HepG2 (cell line): ENCODE data around the gene NSFL1C. TPM values are rescaled to one million over a fixed set of nuclear protein-coding genes. Genes with fewer than 3 reads are reported as not detected.

Experiments used
- CENPX ChIP-seq: sonication (generic); formaldehyde crosslinking; IDR thresholded peaks from 2 replicates; pipeline ENCODE4 v1.9.0; 2021; ENCODE audit warnings: mild to moderate bottlenecking, missing genetic modification reagents, moderate library complexity
- DNMT1 ChIP-seq: sonication (generic); formaldehyde crosslinking; IDR thresholded peaks from 2 replicates; pipeline ENCODE4 v1.5.1; 2020; ENCODE audit warnings: mild to moderate bottlenecking, missing genetic modification reagents
- ELF3 ChIP-seq: IDR thresholded peaks from 2 replicates; pipeline ENCODE4 v1.6.1; 2016; ENCODE audit warnings: missing genetic modification reagents, missing compliant biosample characterization
- FIP1L1 ChIP-seq: fragments of 200-400 bp; formaldehyde crosslinking; IDR thresholded peaks from 2 replicates; pipeline ENCODE4 v1.6.1; 2018; ENCODE audit warnings: low read depth, mild to moderate bottlenecking, low read length, moderate library complexity, borderline replicate concordance; ENCODE audit not compliant: insufficient read depth
- GTF3A ChIP-seq: sonication (generic); formaldehyde crosslinking; conservative IDR thresholded peaks from 2 replicates; pipeline ENCODE4 v1.4.0; 2020; ENCODE audit warnings: mild to moderate bottlenecking, missing genetic modification reagents
- MBD4 ChIP-seq: IDR thresholded peaks from 2 replicates; pipeline ENCODE4 v1.6.1; 2012; ENCODE audit warnings: low read length, inconsistent platforms, borderline replicate concordance
- NCOR1 ChIP-seq: fragments of 200-600 bp; sonication (generic); IDR thresholded peaks from 2 replicates; pipeline ENCODE4 v1.7.0; 2017; ENCODE audit warnings: antibody characterized with exemption, low read length, borderline replicate concordance
- SIN3A ChIP-seq: IDR thresholded peaks from 2 replicates; pipeline ENCODE4 v1.6.1; 2011; ENCODE audit warnings: low read depth, mild to moderate bottlenecking, control low read depth, low read length, borderline replicate concordance
- SNRNP70 ChIP-seq: fragments of 200-400 bp; formaldehyde crosslinking; IDR thresholded peaks from 2 replicates; pipeline ENCODE4 v1.6.1; 2017; ENCODE audit warnings: mild to moderate bottlenecking, low read depth, low read length, moderate library complexity
- TCF7 ChIP-seq: sonication (generic); IDR thresholded peaks from 2 replicates; pipeline ENCODE4 v1.6.1; 2016; ENCODE audit warnings: antibody characterized with exemption, low read depth
- WIZ ChIP-seq: sonication (generic); formaldehyde crosslinking; IDR thresholded peaks from 2 replicates; pipeline ENCODE4 v1.5.1; 2020; ENCODE audit warnings: mild to moderate bottlenecking, missing genetic modification reagents
- ZFYVE20 ChIP-seq: sonication (generic); formaldehyde crosslinking; IDR thresholded peaks from 2 replicates; pipeline ENCODE4 v1.8.0; 2023; ENCODE audit warnings: low read depth, mild to moderate bottlenecking, moderate library complexity, missing genetic modification reagents, borderline replicate concordance
- ZNF143 ChIP-seq: sonication (generic); formaldehyde crosslinking; IDR thresholded peaks from 2 replicates; pipeline ENCODE4 v1.4.0; 2020; ENCODE audit warnings: missing genetic modification reagents
- polyA plus RNA-seq, 8 experiments: library from polyadenylated mRNA; depleted of rRNA in 3 of 8; stranded (reverse) in 7 of 8; unstranded in 1 of 8; fragments of >200 nt; fragmentation: Illumina TruSeq in 4 of 8; extraction: Trizol in 4 of 8; gene quantifications; 2 replicates each; pipeline versions ENCODE4 v1.2.1 to v1.2.3, GENCODE V29; 2011 to 2016; ENCODE audit warnings: low read depth in 4 of 8, missing spikeins in 1 of 8, mixed read lengths in 1 of 8; ENCODE audit not compliant: insufficient read depth in 1 of 8
- total RNA-seq, 5 experiments: library from RNA; depleted of rRNA; stranded (reverse); fragments of >200 nt; fragmentation: Illumina TruSeq; extraction: Trizol; gene quantifications; 2 replicates each; pipeline ENCODE4 v1.2.3, GENCODE V29; 2016; ENCODE audit warnings: low read depth in 1 of 5
- TF ChIP-seq, protein P1 (sequence below): sonication (generic); formaldehyde crosslinking; IDR thresholded peaks from 2 replicates; pipeline ENCODE4 v1.8.0; 2022; ENCODE audit warnings: low read depth, missing genetic modification reagents
- TF ChIP-seq, protein P2 (sequence below): sonication (generic); formaldehyde crosslinking; IDR thresholded peaks from 2 replicates; pipeline ENCODE4 v1.4.0; 2020; ENCODE audit warnings: missing genetic modification reagents
- TF ChIP-seq, protein P3 (sequence below): sonication (generic); formaldehyde crosslinking; IDR thresholded peaks from 2 replicates; pipeline ENCODE4 v1.8.0; 2022; ENCODE audit warnings: missing genetic modification reagents, mild to moderate bottlenecking, inconsistent platforms, borderline replicate concordance

The NSFL1C gene
- total and polyA plus RNA-seq, 2 of the 13 experiments (the other 11 are each of a cell fraction or from before 2014, with no cell fraction given), result 22.9 to 62.7 TPM

DNA sequence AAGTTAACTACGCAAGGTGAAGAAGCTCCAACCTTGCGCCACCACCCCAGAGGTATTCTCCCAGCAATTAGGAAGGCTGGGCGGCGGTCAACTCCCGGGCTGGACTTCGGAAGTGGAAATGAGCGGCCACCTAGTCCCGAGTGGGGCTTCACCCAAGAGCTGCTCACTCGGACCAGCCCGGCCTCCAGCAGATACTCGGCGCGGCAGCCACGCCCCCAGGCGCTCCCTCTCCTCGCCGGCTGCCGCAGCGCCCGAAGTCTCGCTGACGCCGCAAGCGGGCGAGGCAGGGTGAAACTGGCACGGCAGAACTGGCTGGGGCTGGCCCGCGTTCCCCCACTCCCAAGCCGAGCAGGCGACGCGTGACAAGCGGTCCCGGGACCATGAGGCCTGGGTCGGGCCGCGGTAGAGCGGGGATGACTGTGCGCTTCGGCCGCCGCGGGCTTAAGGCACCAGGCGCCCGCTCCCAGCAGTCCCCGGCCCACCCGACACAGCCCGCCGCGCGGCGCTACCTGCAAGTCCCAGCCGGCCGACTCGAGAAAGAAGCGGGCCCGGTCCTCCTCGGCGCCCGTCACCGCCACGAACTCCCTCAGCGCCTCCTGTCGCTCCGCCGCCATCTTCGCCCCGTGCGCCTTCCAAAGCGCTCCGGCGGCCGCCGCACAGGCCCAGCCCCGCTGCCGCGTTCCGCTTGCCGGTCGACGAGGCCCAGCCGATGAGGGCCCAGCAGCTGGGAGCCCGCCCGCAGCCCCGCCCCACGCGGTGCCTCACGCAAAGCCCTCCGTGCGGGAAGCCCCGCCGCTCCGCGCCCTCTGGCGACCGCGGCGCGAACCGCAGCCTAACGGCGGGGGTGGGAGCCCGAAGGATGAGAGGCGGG lies at the start of gene NSFL1C (continued):
- TF ChIP-seq ZFYVE20 (CRISPR knock-in tag), result peak; percentile 94; the same call in 1 of the 2 replicates
- TF ChIP-seq CENPX (CRISPR knock-in tag), result no peak
- peak; percentile 100 for TF ChIP-seq DNMT1 (CRISPR knock-in tag)
- TF ChIP-seq SNRNP70, result no peak
- TF ChIP-seq WIZ (CRISPR knock-in tag), result peak; percentile 87; the same call in 1 of the 2 replicates
- TF ChIP-seq SIN3A, result peak; percentile 91; the same call in 1 of the 2 replicates
- TF ChIP-seq ELF3 (CRISPR knock-in tag), result peak; percentile 89
- TF ChIP-seq GTF3A (CRISPR knock-in tag), result peak; percentile 99; the same call in 1 of the 2 replicates
- TF ChIP-seq, protein P1, sequence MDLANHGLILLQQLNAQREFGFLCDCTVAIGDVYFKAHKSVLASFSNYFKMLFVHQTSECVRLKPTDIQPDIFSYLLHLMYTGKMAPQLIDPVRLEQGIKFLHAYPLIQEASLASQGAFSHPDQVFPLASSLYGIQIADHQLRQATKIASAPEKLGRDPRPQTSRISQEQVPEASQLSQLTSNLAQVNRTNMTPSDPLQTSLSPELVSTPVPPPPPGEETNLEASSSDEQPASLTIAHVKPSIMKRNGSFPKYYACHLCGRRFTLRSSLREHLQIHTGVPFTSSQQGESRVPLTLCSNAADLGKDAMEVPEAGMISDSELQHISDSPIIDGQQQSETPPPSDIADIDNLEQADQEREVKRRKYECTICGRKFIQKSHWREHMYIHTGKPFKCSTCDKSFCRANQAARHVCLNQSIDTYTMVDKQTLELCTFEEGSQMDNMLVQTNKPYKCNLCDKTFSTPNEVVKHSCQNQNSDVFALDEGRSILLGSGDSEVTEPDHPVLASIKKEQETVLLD (CRISPR knock-in tag), result peak; percentile 87
- no peak for TF ChIP-seq NCOR1
- no peak for TF ChIP-seq FIP1L1
- TF ChIP-seq, protein P2, sequence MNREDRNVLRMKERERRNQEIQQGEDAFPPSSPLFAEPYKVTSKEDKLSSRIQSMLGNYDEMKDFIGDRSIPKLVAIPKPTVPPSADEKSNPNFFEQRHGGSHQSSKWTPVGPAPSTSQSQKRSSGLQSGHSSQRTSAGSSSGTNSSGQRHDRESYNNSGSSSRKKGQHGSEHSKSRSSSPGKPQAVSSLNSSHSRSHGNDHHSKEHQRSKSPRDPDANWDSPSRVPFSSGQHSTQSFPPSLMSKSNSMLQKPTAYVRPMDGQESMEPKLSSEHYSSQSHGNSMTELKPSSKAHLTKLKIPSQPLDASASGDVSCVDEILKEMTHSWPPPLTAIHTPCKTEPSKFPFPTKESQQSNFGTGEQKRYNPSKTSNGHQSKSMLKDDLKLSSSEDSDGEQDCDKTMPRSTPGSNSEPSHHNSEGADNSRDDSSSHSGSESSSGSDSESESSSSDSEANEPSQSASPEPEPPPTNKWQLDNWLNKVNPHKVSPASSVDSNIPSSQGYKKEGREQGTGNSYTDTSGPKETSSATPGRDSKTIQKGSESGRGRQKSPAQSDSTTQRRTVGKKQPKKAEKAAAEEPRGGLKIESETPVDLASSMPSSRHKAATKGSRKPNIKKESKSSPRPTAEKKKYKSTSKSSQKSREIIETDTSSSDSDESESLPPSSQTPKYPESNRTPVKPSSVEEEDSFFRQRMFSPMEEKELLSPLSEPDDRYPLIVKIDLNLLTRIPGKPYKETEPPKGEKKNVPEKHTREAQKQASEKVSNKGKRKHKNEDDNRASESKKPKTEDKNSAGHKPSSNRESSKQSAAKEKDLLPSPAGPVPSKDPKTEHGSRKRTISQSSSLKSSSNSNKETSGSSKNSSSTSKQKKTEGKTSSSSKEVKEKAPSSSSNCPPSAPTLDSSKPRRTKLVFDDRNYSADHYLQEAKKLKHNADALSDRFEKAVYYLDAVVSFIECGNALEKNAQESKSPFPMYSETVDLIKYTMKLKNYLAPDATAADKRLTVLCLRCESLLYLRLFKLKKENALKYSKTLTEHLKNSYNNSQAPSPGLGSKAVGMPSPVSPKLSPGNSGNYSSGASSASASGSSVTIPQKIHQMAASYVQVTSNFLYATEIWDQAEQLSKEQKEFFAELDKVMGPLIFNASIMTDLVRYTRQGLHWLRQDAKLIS (CRISPR knock-in tag), result peak; percentile 90; the same call in 1 of the 2 replicates
- TF ChIP-seq MBD4, result no peak
- TF ChIP-seq TCF7, result no peak
- TF ChIP-seq ZNF143 (CRISPR knock-in tag), result peak; percentile 70; the same call in 1 of the 2 replicates
- TF ChIP-seq, protein P3, sequence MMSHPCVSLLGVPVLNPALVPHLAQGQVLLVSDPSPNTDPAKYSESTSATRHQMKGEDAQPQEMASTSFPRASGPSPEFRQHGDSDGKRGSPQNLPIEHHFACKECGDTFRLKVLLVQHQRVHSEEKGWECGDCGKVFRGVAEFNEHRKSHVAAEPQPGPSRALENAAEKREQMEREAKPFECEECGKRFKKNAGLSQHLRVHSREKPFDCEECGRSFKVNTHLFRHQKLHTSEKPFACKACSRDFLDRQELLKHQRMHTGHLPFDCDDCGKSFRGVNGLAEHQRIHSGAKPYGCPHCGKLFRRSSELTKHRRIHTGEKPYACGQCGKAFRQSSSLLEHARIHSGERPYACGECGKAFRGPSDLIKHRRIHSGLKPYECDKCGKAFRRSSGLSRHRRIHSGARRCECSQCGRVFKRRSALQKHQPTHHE, result peak; percentile 90; the same call in 1 of the 2 replicates
